GM21825 (cell line): ENCODE data around the gene NCCRP1.

ENCODE experiments used
- ATAC-seq: cut with Tn5 transposase; IDR thresholded peaks from one replicate; pipeline ENCODE4 v1.9.1; 2021; ENCODE audit warnings: mild to moderate bottlenecking, moderate library complexity; ENCODE audit not compliant: unreplicated experiment

NCCRP1 gene

GRCh38 chr19:39178296-39179006, 18.3 kb upstream of the NCCRP1 start:
- no peak for ATAC-seq

DNA sequence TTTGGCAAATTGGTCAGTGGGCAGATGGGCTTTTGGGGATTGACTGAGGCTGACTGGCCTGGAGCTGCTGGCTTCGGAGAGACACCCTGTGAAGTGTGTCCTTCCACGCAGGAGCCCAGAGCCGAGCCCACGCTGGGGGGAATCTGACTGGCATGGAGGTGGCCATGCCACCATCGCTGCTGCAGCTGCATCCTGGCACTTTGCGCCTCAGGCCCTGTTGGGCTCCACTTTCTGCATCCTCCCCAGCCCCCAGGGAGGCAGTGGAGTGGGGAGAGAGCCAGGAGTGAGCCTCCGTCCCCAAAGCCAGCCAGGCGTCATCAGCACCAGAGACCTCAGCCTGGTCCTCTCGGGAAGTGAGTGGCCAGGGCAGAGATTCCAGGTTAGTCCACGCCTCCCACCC, 17.0 kb upstream of the NCCRP1 start:
- no peak for ATAC-seq

DNA sequence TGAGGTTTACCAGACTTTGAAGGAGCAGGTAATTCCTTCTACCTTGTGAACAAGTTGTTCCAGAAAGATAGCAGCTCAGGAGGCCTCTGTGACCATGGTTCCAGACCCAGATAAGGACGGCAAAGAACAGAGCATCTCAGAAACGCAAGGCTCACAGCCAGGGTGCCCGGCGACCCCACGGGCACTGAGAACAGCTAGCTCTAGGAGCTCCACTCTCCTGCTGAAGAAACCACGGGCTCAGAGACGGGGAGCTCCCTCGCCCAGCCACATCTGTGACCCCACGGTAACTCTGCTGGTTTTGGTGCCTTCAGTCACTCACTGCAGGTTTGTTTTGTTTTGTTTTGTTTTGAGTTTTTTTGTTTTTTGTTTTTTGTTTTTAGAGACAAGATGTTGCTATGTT, 16.0 kb upstream of the NCCRP1 start:
- no peak for ATAC-seq

GRCh38 chr19:39181500-39182173, 15.1 kb upstream of the NCCRP1 start:
- no peak for ATAC-seq

DNA sequence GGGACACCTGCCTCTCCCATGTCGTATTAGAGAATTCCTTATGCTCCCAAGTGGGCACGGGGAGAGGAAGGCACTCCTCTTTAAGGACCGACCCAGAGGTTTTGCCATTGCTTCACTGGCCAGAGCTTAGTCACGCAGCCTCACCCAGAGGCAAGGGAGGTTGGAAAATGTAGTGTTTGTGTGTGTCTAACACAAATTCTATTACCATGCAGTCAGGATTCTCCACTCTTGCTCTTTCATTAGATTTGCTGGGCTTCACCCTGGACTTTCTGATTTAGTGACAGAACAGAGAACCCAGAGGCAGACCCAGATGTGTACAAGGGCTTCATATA, 14.6 kb upstream of the NCCRP1 start:
- ATAC-seq, result no peak

GRCh38 chr19:39183104-39183503, 13.7 kb upstream of the NCCRP1 start:
- ATAC-seq, result no peak

DNA sequence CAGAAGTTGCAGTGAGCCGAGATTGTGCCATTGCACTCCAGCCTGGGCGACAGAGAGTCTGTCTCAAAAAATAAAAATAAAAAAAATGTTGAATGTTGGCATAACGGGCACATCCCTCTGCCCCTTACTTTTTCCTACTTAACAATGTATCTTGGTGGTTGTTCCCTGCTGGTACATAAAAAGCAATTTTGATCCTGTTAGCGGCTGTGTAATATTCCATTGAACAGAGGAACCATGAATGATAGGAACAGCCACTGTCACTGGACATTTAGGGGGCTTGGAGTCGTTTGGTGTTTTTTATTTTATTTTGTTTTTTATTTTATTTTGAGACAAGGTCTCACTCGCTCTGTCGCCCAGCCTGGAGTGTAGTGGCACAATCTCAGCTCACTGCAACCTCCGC, 10.4 kb upstream of the NCCRP1 start:
- ATAC-seq, result no peak

- no peak for ATAC-seq
Measured at GRCh38 chr19:39187552-39187943, 9.2 kb upstream of the NCCRP1 start.

DNA sequence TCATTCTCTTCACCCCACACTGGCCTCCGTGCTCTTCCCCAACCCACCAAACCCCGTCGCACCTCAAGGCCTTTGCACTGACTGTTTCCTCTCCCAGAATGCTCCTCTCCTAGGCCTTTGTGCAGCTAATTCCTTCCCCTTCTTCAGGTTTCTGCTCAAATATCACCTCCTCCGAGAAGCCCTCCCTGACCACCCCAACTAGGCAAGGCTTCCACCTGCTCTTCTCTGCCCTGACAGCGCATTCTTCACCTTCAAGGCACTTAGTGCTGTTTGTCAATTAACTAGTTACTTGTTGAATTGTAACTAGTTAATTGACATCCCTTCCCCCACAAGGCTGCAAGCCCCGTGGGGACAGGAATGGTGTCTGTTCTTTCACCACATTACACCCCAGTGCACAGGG, 7.8 kb upstream of the NCCRP1 start:
- ATAC-seq, result no peak

DNA sequence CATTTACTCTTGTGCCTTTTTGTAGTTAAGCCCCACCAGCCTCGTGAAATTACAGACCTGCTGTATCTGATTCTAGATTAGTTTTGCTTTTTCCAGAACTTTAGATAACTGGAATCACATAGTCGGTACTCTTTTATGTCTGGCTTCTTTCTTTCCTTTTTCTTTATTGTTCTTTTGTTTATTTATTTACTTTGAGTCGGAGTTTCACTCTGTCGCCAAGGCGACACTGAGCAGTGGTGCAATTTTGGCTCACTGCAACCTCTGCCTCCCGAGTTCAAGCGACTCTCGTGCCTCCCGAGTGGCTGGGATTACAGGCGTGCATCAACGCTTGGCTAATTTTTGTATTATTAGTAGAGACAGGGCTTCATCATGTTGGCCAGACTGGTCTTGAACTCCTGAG, 6.0 kb upstream of the NCCRP1 start:
- ATAC-seq, result no peak

GRCh38 chr19:39192846-39193245, 3.9 kb upstream of the NCCRP1 start:
- no peak for ATAC-seq

DNA sequence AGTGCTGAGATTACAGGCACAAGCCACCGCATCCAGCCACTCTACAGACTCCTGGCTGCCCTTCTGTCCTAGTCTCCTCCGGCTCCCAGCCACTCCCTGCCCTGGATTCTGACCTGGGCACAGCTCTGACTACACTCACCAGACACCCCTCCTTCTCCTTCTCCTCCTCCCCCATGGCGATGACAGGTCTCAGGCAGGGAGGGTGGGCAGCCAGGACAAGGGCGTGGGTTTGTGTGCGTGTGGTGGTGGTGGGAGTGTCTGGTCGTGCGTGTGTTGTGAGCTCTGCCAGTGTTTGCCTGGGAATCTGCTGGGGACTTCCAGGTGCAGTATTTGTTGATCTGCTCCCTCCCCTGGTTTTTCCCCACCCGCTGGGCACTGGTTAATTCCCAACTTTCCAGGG, 3.0 kb upstream of the NCCRP1 start:
- no peak for ATAC-seq

DNA sequence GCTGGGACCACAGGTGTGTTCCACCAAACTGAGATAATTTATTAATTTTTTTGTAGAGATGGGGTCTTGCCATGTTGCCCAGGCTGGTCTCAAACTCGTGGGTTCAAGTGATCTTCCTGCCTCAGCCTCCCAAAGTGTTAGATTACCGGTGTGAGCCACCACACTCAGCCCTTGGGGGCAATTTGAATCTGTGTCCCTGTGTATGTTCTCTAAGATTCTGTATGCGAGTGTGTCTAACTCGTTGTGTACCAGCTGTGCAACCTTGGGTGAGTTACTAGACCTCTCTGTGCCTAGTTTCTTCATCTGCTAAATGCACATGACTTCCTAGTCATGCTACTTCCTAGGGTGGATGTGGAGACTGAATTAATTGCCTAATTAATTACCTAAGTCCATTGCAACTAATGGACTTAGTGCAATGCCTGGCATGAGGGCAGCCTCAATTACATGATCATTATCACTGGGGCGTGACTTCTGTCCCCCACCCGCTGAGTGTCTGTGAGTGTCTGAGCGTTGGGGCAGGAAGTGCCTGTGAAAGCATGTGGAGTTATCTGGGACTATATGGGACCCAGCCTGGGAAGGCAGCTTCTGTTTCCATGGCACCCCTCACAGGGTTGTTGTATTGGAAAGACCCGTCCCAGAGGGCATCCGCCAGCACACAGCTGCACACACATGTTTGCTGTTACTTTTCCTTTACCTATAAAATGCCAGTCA, 1.8 kb upstream of the NCCRP1 start:
- no peak for ATAC-seq

- ATAC-seq, result no peak
Measured at GRCh38 chr19:39195755-39196154, 1.0 kb upstream of the NCCRP1 start.

- no peak for ATAC-seq
Measured at GRCh38 chr19:39196320-39196719, 444 bp upstream of the NCCRP1 start.

DNA sequence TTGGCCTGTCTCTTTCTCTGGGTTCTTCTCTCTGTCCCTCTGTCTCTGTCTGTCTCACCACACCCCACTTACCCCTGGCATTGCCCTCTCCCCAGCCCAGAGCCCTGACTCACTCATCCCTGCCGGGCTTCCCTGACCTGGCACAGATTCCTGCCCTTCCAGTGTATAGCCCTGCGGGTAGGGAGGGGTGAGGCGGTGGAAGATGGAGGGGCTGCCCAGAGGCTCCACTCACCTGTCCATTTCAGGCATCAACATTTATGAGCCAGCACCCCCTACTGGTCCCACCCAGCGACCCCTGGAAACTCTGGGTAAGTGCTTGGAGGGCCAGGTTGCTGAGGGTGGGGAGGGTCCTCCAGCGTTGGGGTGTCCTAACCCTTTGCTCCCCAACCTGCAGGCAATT, 1.0 kb downstream of the NCCRP1 start:
- no peak for ATAC-seq

DNA sequence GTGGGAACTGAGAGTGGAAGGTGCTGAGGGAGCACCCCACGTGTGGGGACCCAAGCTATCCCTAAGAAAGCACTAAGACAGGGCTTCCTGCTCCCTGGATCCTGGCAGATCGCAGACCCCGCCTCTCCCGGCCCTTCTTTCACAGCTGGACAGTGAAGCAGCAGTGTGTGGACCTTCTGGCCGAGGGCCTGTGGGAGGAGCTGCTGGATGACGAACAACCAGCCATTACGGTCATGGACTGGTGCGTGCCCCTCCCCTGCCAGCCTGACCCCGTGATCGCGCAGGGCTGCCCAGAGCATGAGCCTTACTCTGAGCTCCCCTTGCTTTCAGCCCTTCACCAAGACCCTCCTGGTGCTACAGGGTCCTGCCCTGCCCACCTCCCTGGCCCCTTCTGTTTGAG, 2.3 kb downstream of the NCCRP1 start:
- no peak for ATAC-seq

- ATAC-seq, result no peak
Measured at GRCh38 chr19:39200066-39200802, 3.5 kb downstream of the NCCRP1 start.

- no peak for ATAC-seq
Measured at GRCh38 chr19:39200803-39201115, 4.0 kb downstream of the NCCRP1 start.

DNA sequence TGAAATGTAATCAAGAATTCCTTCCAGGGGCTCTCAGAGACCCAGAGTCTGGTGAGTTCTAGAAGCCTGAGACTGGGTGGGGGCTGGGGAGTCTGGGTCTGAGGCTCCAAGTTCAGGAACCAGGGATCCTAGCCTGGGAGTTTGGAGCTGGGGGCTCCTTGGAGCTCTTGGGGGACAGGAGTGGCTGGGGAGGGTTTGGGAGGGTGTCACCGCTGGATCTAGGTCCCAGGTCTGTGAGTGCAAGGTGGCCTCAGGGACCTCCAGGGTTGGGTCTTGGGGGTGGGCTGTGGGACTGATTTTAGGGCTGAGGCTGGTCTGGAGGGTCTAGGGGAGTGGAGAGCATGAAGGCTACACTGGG, 6.2 kb downstream of the NCCRP1 start:
- no peak for ATAC-seq

GRCh38 chr19:39203372-39204341, 6.9 kb downstream of the NCCRP1 start, which contains the start of gene SYCN:
SYCN (minus strand) TSS chr19:39204263; CDS start chr19:39204254, 9 bp downstream.
- ATAC-seq, result no peak
